Activated naive CD8-positive, alpha-beta T cell treated with anti-CD3 and anti-CD28 coated beads for 36 hours (primary cell): Measurements from ENCODE around the gene TENT4A. TPM values are rescaled to one million over a fixed set of nuclear protein-coding genes. Genes with fewer than 3 reads are reported as not detected.

ENCODE experiments used
- DNase-seq: peaks from one replicate; pipeline ENCODE4 v3.0.0; 2021
- H3K27ac Mint-ChIP-seq: one replicate; pipeline ENCODE4 v1.8.0; 2022; ENCODE audit warnings: mild to moderate bottlenecking, moderate library complexity, mixed read lengths
- H3K27me3 Mint-ChIP-seq: one replicate; pipeline ENCODE4 v1.8.0; 2022; ENCODE audit warnings: mild to moderate bottlenecking, mixed read lengths
- H3K36me3 Mint-ChIP-seq: one replicate; pipeline ENCODE4 v1.8.0; 2021; ENCODE audit warnings: mild to moderate bottlenecking, mixed read lengths
- H3K4me1 Mint-ChIP-seq: one replicate; pipeline ENCODE4 v1.8.0; 2021; ENCODE audit warnings: mixed read lengths
- H3K4me3 Mint-ChIP-seq: one replicate; pipeline ENCODE4 v1.8.0; 2022; ENCODE audit warnings: mild to moderate bottlenecking, moderate library complexity, mixed read lengths
- H3K9me3 Mint-ChIP-seq: one replicate; pipeline ENCODE4 v1.8.0; 2022; ENCODE audit warnings: mixed read lengths
- total RNA-seq, 2 experiments: library from RNA; stranded (reverse); gene quantifications; one replicate each; pipeline ENCODE4 v1.2.3, GENCODE V29; 2021

The TENT4A gene
- total RNA-seq, 2 experiments from 2014 or later = 28.2 to 30.7 TPM

- Mint-ChIP-seq H3K9me3 (no peaks in the 10 kb centered on the region), H3K27ac (no peak overlapping the region), H3K27me3 (no peaks in the 10 kb centered on the region), H3K4me3 (no peak overlapping the region), H3K36me3 (peaks cover 37% of the 10 kb centered on the region), H3K4me1 (peaks cover 71% of the 10 kb centered on the region)
- no peak for DNase-seq
Measured at GRCh38 chr5:6719417-6719816, 6.2 kb downstream of the TENT4A start.

- Mint-ChIP-seq H3K4me1 (peaks cover 72% of the 10 kb centered on the region), H3K36me3 (peaks cover 35% of the 10 kb centered on the region), H3K4me3 (no peak overlapping the region), H3K27me3 (no peaks in the 10 kb centered on the region), H3K27ac (no peak overlapping the region), H3K9me3 (no peaks in the 10 kb centered on the region)
- no peak for DNase-seq
Measured at GRCh38 chr5:6719896-6720560, 6.8 kb downstream of the TENT4A start.

GRCh38 chr5:6720561-6720921, 7.3 kb downstream of the TENT4A start:
- no peaks in the 10 kb centered on the region for H3K27me3 Mint-ChIP-seq
- DNase-seq = no peak
- H3K36me3 Mint-ChIP-seq = peaks cover 31% of the 10 kb centered on the region
- H3K9me3 Mint-ChIP-seq = no peaks in the 10 kb centered on the region
- H3K27ac Mint-ChIP-seq = no peak overlapping the region
- H3K4me1 Mint-ChIP-seq = peaks cover 73% of the 10 kb centered on the region
- no peak overlapping the region for H3K4me3 Mint-ChIP-seq

GRCh38 chr5:6721442-6721841, 8.2 kb downstream of the TENT4A start:
- no peak overlapping the region for H3K4me3 Mint-ChIP-seq

GRCh38 chr5:6722015-6722414, 8.8 kb downstream of the TENT4A start:
- peaks cover 75% of the 10 kb centered on the region for H3K4me1 Mint-ChIP-seq
- H3K9me3 Mint-ChIP-seq = no peaks in the 10 kb centered on the region
- H3K27me3 Mint-ChIP-seq = no peaks in the 10 kb centered on the region
- H3K36me3 Mint-ChIP-seq = peaks cover 25% of the 10 kb centered on the region
- peak overlapping the region; percentile 6 for H3K4me3 Mint-ChIP-seq
- DNase-seq = no peak
- peak overlapping the region; percentile 79 for H3K27ac Mint-ChIP-seq

More at GRCh38 chr5:6721442-6721841, 8.2 kb downstream of the TENT4A start:
- Mint-ChIP-seq H3K9me3 (no peaks in the 10 kb centered on the region), H3K36me3 (peaks cover 27% of the 10 kb centered on the region), H3K4me1 (peaks cover 73% of the 10 kb centered on the region), H3K27me3 (no peaks in the 10 kb centered on the region), H3K27ac (peak overlapping the region; percentile 79)
- no peak for DNase-seq

- no peak overlapping the region for H3K27ac Mint-ChIP-seq
- no peaks in the 10 kb centered on the region for H3K27me3 Mint-ChIP-seq
- no peaks in the 10 kb centered on the region for H3K9me3 Mint-ChIP-seq
- peaks cover 24% of the 10 kb centered on the region for H3K36me3 Mint-ChIP-seq
- H3K4me1 Mint-ChIP-seq = peaks cover 74% of the 10 kb centered on the region
- no peak for DNase-seq
- H3K4me3 Mint-ChIP-seq = no peak overlapping the region
Measured at GRCh38 chr5:6723122-6723815, 10.0 kb downstream of the TENT4A start.

- peaks cover 19% of the 10 kb centered on the region for H3K36me3 Mint-ChIP-seq
- DNase-seq = no peak
- no peak overlapping the region for H3K27ac Mint-ChIP-seq
- no peaks in the 10 kb centered on the region for H3K27me3 Mint-ChIP-seq
- no peaks in the 10 kb centered on the region for H3K9me3 Mint-ChIP-seq
- peaks cover 73% of the 10 kb centered on the region for H3K4me1 Mint-ChIP-seq
- no peak overlapping the region for H3K4me3 Mint-ChIP-seq
Measured at GRCh38 chr5:6723816-6724300, 10.6 kb downstream of the TENT4A start.

GRCh38 chr5:6724321-6724929, 11.2 kb downstream of the TENT4A start:
- H3K4me3 Mint-ChIP-seq = no peak overlapping the region
- no peaks in the 10 kb centered on the region for H3K27me3 Mint-ChIP-seq
- DNase-seq = no peak
- H3K4me1 Mint-ChIP-seq = peaks cover 74% of the 10 kb centered on the region
- H3K27ac Mint-ChIP-seq = no peak overlapping the region
- no peaks in the 10 kb centered on the region for H3K9me3 Mint-ChIP-seq
- peaks cover 21% of the 10 kb centered on the region for H3K36me3 Mint-ChIP-seq

- DNase-seq = no peak
- no peak overlapping the region for H3K4me3 Mint-ChIP-seq
- H3K4me1 Mint-ChIP-seq = peaks cover 74% of the 10 kb centered on the region
- no peak overlapping the region for H3K27ac Mint-ChIP-seq
- no peaks in the 10 kb centered on the region for H3K27me3 Mint-ChIP-seq
- H3K9me3 Mint-ChIP-seq = no peaks in the 10 kb centered on the region
- H3K36me3 Mint-ChIP-seq = peaks cover 28% of the 10 kb centered on the region
Measured at GRCh38 chr5:6725421-6725820, 12.2 kb downstream of the TENT4A start.

- no peaks in the 10 kb centered on the region for H3K27me3 Mint-ChIP-seq
- H3K27ac Mint-ChIP-seq = no peak overlapping the region
- DNase-seq = no peak
- no peaks in the 10 kb centered on the region for H3K9me3 Mint-ChIP-seq
- H3K4me3 Mint-ChIP-seq = no peak overlapping the region
- H3K4me1 Mint-ChIP-seq = peaks cover 73% of the 10 kb centered on the region
- peaks cover 30% of the 10 kb centered on the region for H3K36me3 Mint-ChIP-seq
Measured at GRCh38 chr5:6726006-6726405, 12.8 kb downstream of the TENT4A start.

GRCh38 chr5:6727231-6727630, 14.0 kb downstream of the TENT4A start:
- Mint-ChIP-seq H3K4me3 (no peak overlapping the region), H3K4me1 (peaks cover 73% of the 10 kb centered on the region), H3K9me3 (no peaks in the 10 kb centered on the region), H3K27me3 (no peaks in the 10 kb centered on the region), H3K27ac (no peak overlapping the region), H3K36me3 (peaks cover 29% of the 10 kb centered on the region)
- DNase-seq = no peak

- H3K9me3 Mint-ChIP-seq = no peaks in the 10 kb centered on the region
- DNase-seq = no peak
- peaks cover 33% of the 10 kb centered on the region for H3K36me3 Mint-ChIP-seq
- peak overlapping the region; percentile 81 for H3K27ac Mint-ChIP-seq
- H3K4me3 Mint-ChIP-seq = no peak overlapping the region
- H3K27me3 Mint-ChIP-seq = no peaks in the 10 kb centered on the region
- peaks cover 75% of the 10 kb centered on the region for H3K4me1 Mint-ChIP-seq
Measured at GRCh38 chr5:6728011-6728794, 15.0 kb downstream of the TENT4A start.

GRCh38 chr5:6728795-6729183, 15.6 kb downstream of the TENT4A start:
- Mint-ChIP-seq H3K9me3 (no peaks in the 10 kb centered on the region), H3K27ac (peak overlapping the region; percentile 70), H3K4me1 (peaks cover 75% of the 10 kb centered on the region), H3K36me3 (peaks cover 37% of the 10 kb centered on the region), H3K27me3 (no peaks in the 10 kb centered on the region), H3K4me3 (no peak overlapping the region)
- DNase-seq = no peak

- H3K36me3 Mint-ChIP-seq = peaks cover 33% of the 10 kb centered on the region
- H3K9me3 Mint-ChIP-seq = no peaks in the 10 kb centered on the region
- peak overlapping the region; percentile 37 for H3K4me3 Mint-ChIP-seq
- peak; percentile 32 for DNase-seq
- H3K27ac Mint-ChIP-seq = peak overlapping the region; percentile 70
- peaks cover 76% of the 10 kb centered on the region for H3K4me1 Mint-ChIP-seq
- no peaks in the 10 kb centered on the region for H3K27me3 Mint-ChIP-seq
Measured at GRCh38 chr5:6729386-6730310, 16.4 kb downstream of the TENT4A start.
